ENCODE results near the gene DNAJC18. TPM values are rescaled to one million over a fixed set of nuclear protein-coding genes. Genes with fewer than 3 reads are reported as not detected.

DNAJC18 gene
- total and polyA plus RNA-seq, 2 of the 8 experiments (the other 6 are each of a cell fraction or from before 2014, with no cell fraction given), result 7.8 to 29.2 TPM

GRCh38 chr5:139402561-139403158 is 36.7 kb downstream of the DNAJC18 start:
- POLR2A ChIA-PET (ENCODE audit: partially characterized antibody), result interaction anchor here (1.0 to 2.8 kb wide), 12 partner anchors 9 to 122 kb away, joined by 3 to 16 read pairs (median 4); partner anchors contain the start of genes MATR3 and PAIP2
- peak in 1 of 2 experiments; percentile 77 for DNase-seq (ENCODE audit: low read depth in 1 of 2, low spot score in 2 of 2)

More at GRCh38 chr5:139402561-139403158, 36.7 kb downstream of the DNAJC18 start:
- no peak overlapping the region for H3K14ac ChIP-seq (ENCODE audit: insufficient read length)
- H3K9ac ChIP-seq (replicated peaks in 1 of 4; ENCODE audit: extremely low read depth in 1 of 4, low read depth in 3 of 4, low read length in 3 of 4), result no peak overlapping the region
- H2BK120ac ChIP-seq (replicated peaks; ENCODE audit: low read depth, low read length), result no peak overlapping the region
- H3K4ac ChIP-seq (replicated peaks; ENCODE audit: insufficient read length, low read depth, low read length), result no peak overlapping the region
- peaks cover 4% of the 10 kb centered on the region; the same call in 1 of the 2 replicates for H3K23me2 ChIP-seq (ENCODE audit: low read depth, low read length)
- H3K79me2 ChIP-seq (ENCODE audit: control insufficient read depth in 1 of 2, insufficient read depth in 2 of 2, low read length in 2 of 2), result no peaks in the 10 kb centered on the region; a peak in 2 of 4 replicates
- no peak overlapping the region for H2AFZ ChIP-seq (ENCODE audit: low read length)
- H2BK5ac ChIP-seq (ENCODE audit: low read depth, low read length), result no peak overlapping the region
- no peak overlapping the region for H3K23ac ChIP-seq (ENCODE audit: insufficient read length)
- H3K9me3 ChIP-seq (ENCODE audit: insufficient read depth in 2 of 2, low read depth in 1 of 2, low read length in 1 of 2), result no peaks in the 10 kb centered on the region
- no peak overlapping the region for H3K27ac ChIP-seq (ENCODE audit: low read depth, low read length)
- peaks cover 0 to 8% (median 4%) of the 10 kb centered on the region in 4 experiments; a peak in 6 of 7 replicates for H3K4me1 ChIP-seq (replicated peaks in 1 of 4; ENCODE audit: control insufficient read depth in 3 of 4, insufficient read depth in 4 of 4, low read length in 3 of 4)
- TF ChIP-seq RAD21 (IDR thresholded peaks at IDR 0.05 in 1 of 2, conservative IDR thresholded peaks at IDR 0.05 in 1 of 2; ENCODE audit: low read depth in 2 of 2, low read length in 2 of 2), result peak; percentile 55 to 63
- no peak for TF ChIP-seq SP2 (IDR thresholded peaks at IDR 0.05; ENCODE audit: low read length)
- peak; percentile 61; the same call in 1 of the 2 replicates for TF ChIP-seq KDM1A (IDR thresholded peaks at IDR 0.05; ENCODE audit: borderline replicate concordance, low read length)
- peak in 2 of 3 experiments; percentile 71 to 88; a peak in 3 of 4 replicates for TF ChIP-seq CTCF (IDR thresholded peaks at IDR 0.05; ENCODE audit: control extremely low read depth in 1 of 3, insufficient read depth in 1 of 3, low read depth in 1 of 3, low read length in 3 of 3)
- no peak for TF ChIP-seq SIRT6 (IDR thresholded peaks at IDR 0.05; ENCODE audit: low read length)
- no peak for TF ChIP-seq CTBP2 (IDR thresholded peaks at IDR 0.05; ENCODE audit: borderline replicate concordance, insufficient read depth, insufficient read length, low read length)
- no peak for TF ChIP-seq SIN3A (conservative IDR thresholded peaks at IDR 0.05 in 1 of 2, IDR thresholded peaks at IDR 0.05 in 1 of 2; ENCODE audit: low read depth in 1 of 2, low read length in 2 of 2)
- no peak for TF ChIP-seq FOSL1 (IDR thresholded peaks at IDR 0.05; ENCODE audit: insufficient read depth, low read depth, low read length)
- no peak overlapping the region for H4K8ac ChIP-seq (ENCODE audit: extremely low read depth, insufficient read depth, low read length)
- no peak for FAIRE-seq
- no peak overlapping the region for H2BK15ac ChIP-seq (ENCODE audit: low read length)
- no peak overlapping the region for H3K56ac ChIP-seq (replicated peaks; ENCODE audit: insufficient read length, low read depth, low read length)
- no peak overlapping the region for H4K91ac ChIP-seq (replicated peaks; ENCODE audit: insufficient read length, low read length)
- H3K18ac ChIP-seq (ENCODE audit: extremely low read depth, low read length), result no peak overlapping the region
- no peak overlapping the region for H4K5ac ChIP-seq (ENCODE audit: insufficient read length, low read depth, low read length)
- no peak overlapping the region for H2AK5ac ChIP-seq (ENCODE audit: low read depth, low read length)
- H2BK20ac ChIP-seq (ENCODE audit: low read length), result no peak overlapping the region
- H3K36me3 ChIP-seq (ENCODE audit: control insufficient read depth in 2 of 4, insufficient read depth in 4 of 4, low read length in 3 of 4), result peaks cover 0 to 6% (median 3%) of the 10 kb centered on the region in 4 experiments; a peak in 2 of 8 replicates
- no peaks in the 10 kb centered on the region for H3K79me1 ChIP-seq (ENCODE audit: low read depth, low read length)
- H3K4me2 ChIP-seq (ENCODE audit: insufficient read depth in 1 of 2, low read depth in 2 of 2, low read length in 2 of 2), result peak overlapping the region in 1 of 2 experiments; percentile 74; a peak in 1 of 4 replicates
- no peak overlapping the region for H3K4me3 ChIP-seq (ENCODE audit: extremely low read depth in 1 of 4, insufficient read depth in 2 of 4, low read depth in 3 of 4, low read length in 4 of 4)
- 0 out of 7 replicates have a peak, but pooled peaks cover 0 to 4% (median 0%) of the 10 kb centered on the region in 4 experiments for H3K27me3 ChIP-seq (replicated peaks in 1 of 4; ENCODE audit: control insufficient read depth in 3 of 4, extremely low read depth in 1 of 4, insufficient read depth in 3 of 4, low read length in 3 of 4)
- 65% methylated on average over 7 of the region's 7 CpGs; no CpG with 5 or more reads in 1 of the 2 experiments for WGBS, 2 experiments (ENCODE audit: extremely low coverage in 1 of 2, insufficient coverage in 1 of 2, insufficient read length in 1 of 2, insufficient replicate concordance in 2 of 2, low coverage in 1 of 2, low lambda C conversion rate in 2 of 2, missing lambda C conversion rate in 1 of 2)
- no peak overlapping the region for H2BK12ac ChIP-seq (ENCODE audit: low read depth, low read length)
- peaks cover 0 to 1% of the 10 kb centered on the region in 2 experiments for H4K20me1 ChIP-seq (replicated peaks in 1 of 2; ENCODE audit: control insufficient read depth in 1 of 2, insufficient read depth in 2 of 2, low read length in 2 of 2)
- CTCF ChIA-PET (ENCODE audit: partially characterized antibody), result interaction anchor here (0.6 to 3.4 kb wide), 27 partner anchors 8 to 791 kb away, joined by 3 to 16 read pairs (median 4); partner anchors contain the start of genes CXXC5, DNAJC18 and SMIM33
